ENCODE results near the gene GADD45B.

GADD45B gene

DNA sequence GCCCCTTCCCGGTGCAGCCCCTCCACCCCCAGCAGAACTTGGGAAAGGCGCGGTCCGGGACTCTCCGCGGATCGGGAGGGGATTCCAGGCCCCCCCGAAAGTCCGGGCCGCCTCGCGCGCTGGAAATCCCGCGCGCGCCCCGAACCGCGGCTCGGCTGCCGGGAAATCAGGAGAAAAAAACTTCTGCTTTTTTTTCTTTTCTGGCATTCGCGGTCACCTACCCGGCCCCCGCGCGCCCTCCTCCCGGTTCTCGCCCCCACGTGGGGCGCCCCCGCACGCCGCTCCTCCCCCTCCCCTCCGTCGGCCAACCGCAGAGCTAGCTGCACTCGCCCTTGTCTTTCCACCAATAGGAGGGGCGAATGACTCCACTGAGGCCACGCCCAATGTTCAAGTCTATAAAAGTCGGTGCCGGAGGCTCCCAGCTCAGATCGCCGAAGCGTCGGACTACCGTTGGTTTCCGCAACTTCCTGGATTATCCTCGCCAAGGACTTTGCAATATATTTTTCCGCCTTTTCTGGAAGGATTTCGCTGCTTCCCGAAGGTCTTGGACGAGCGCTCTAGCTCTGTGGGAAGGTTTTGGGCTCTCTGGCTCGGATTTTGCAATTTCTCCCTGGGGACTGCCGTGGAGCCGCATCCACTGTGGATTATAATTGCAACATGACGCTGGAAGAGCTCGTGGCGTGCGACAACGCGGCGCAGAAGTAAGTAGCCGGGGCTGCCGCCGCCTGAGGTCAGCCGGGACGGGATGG lies at the start of gene GADD45B:
Gene GADD45B, plus strand, starts transcription at position 426 of the 749 bp plus-strand sequence. Its CDS starts 232 bp downstream, at position 658.
- DNase-seq, result peak; percentile 98

DNA sequence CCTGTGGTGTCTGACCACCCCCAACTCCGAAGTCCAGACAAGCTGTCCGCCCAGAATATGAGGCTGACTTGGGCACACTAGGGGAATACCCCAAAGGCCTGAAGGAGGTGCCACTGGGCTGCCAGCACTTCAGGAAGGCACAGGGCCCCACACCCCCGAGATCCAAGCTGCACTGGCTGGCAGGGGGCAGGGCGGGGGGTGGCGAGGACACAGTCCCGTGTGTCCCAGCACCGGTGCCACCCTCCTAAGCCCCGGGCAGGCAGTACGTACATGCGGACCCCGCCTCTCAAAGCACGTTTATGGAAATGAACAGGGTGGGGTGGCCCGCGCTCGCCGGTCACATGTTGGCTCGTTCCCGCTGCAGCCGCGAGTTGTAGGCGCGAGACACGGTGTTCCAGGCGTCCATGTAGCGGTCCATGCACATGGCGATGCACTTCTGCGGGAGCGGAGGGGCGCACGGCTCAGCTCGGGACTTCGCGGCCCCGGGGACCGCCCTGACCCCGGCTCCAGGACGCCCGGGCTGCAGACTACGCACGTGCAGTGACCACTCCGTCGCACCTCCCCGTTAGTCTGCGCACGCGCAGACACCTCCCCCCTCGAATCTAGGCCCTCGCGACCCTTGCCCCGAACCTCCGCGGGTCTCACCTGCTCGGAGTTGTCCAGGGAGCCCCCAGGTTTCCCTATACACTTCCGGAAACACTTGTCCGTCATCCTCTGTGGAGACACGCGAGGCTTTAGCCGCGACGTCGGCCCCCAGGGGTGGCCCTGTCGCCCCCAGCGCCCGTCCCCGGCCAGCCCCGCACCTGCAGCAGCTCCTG lies 49.1 kb upstream of the GADD45B start:
- peak; percentile 68 for DNase-seq

DNA sequence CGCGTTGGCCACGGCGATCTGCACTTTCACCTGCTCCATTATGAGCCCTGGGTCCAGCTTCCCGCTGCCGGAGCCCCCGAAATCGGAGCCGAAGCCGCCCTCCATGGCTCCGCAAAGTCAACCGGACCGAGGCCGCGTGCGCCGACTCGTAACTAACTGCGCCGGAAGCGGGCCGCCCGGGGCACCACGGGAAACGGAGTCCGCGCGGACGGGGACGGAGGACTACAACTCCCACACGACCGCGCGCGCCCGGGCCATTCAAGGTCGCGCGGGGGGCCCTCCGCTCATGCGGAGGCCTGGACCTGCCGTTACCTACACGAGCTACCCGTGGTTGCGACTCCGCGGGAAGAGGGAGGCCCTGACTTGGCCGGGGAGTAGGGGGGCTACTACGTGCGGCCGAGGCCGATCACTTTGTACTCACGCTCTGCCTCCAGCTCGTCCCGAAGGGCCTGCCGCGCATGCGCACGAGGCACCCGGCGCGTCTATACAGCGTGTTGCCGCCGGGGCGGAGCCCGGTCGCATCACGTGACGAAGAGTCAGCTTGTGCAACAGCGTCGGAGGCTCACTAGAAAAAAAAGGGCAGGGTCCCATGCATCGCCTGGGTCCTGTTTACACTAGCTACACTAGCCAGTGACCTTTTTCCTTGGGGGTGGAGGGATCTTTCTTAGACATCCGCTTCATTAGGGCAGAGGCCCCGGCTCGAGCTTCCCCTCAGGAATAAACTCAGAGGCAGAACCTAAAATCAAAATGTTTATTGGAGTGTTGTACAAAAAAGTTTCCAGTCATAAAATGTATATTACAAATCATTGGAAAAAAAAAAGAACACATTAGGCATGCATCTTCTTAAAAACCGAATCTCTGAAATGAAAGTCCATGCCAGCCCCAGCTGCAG lies 48.3 kb upstream of the GADD45B start, which contains the start of gene TIMM13:
Gene TIMM13, minus strand, starts transcription at position 158 of the 892 bp plus-strand sequence. Its CDS starts 53 bp downstream, at position 105.
- peak; percentile 97 for DNase-seq

DNA sequence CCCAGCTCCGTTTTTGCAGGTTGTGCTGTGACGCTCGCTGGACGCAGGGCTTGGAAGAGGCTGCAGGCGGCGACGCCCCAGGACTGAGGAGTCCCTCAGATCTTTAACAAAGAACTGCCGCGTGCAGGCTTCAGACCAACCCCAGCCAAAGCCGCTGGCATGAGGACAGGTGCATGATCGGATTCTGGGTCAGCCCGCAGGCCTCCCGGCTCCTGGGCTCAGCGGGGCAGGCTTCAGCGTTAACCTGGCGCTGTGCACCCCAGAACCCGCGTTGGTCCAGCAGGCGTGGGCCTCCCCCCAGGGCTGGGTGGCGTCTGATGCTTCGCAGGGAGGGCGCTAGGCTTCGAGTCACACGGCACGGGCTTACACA lies 47.6 kb upstream of the GADD45B start:
- DNase-seq, result no peak

- DNase-seq, result no peak
Measured at GRCh38 chr19:2428756-2429711, 46.9 kb upstream of the GADD45B start.

- DNase-seq, result no peak
Measured at GRCh38 chr19:2429917-2430535, 45.9 kb upstream of the GADD45B start.

DNA sequence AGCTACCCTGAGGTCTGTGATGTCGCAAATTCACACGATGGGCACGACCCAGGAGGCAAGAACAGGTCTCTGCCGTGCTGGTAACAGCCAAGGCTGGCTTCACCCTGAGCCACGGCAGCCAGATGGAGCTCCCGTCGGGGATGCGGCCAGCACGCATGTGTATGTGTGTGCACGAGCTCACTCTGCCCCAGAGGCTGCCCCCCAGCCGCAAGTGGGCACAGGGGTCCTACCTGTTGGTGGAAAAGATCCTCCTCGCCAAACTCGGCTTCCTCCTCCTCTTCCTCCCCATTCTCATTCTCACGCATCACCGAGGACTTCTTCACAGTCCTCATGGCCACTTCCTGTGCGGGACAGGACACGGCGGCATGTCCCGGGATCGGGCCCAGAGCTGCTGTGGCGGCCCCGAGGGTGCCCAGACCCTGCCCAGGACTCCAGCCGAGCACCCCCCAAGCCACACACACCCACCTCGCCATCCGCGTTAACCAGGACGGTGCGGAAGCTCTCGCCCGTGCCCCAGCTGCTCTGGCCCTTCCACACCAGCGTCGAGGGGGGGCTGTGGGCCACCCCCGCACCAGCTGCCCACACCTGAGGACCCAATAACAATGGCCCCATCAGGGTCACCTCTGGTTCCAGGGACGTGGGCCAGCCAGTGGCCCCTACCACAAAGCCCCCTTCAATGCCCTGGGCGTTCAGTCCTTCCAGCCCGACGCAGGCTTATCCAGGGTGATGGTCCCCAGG lies 44.4 kb upstream of the GADD45B start:
- DNase-seq, result no peak

DNA sequence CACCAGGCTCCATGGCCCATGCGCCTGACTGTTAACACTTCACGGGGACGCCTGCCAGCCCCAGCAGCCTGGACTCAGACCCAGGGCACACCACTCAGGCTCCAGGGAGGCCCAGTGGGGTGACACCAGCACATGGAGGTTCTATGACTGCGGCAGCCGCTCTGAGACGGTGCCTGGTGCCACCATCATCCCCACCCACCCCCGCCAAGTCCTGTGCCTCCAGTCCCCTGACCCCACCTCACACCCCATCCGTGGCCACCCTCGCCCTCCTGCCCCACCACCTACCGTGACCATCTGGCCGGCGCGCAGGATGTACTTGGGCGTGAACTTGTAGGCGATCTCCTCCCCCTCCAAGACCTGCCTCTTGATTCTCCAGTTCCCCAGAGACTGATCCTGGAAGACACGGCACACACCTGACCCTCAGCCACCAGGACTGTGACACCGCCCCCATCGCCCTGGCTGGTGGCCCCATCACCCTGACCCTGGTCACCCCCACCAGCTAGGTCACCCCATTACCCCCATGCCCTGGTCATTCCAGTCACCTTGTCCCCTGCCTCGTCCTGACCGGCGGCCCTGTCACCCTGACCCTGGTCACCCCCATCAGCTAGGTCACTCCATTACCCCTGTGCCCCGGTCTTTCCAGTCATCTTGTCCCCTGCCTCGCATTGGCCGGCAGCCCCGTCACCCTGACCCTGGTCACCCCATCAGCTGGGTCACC lies 43.6 kb upstream of the GADD45B start:
- DNase-seq, result no peak

- DNase-seq, result no peak
Measured at GRCh38 chr19:2433854-2434253, 42.1 kb upstream of the GADD45B start.

DNA sequence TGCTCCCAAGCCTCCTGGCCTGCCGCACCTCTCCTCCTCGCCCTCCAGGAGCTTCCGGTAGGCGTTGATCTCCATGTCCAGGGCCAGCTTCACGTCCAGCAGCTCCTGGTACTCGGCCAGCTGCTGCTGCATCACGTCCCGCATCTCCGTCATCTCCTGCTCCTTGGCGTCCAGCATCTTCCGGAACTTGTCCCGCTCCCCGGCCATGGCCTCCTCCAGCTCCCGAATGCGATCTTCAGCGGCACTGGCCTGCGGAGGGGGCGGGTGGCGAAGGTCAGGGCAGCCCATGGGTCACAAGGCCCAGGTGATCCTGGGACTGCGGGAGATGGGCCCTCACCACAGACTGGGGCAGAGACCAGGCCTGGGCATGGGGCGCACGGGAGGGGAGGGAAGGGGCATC lies 41.7 kb upstream of the GADD45B start:
- no peak for DNase-seq

DNA sequence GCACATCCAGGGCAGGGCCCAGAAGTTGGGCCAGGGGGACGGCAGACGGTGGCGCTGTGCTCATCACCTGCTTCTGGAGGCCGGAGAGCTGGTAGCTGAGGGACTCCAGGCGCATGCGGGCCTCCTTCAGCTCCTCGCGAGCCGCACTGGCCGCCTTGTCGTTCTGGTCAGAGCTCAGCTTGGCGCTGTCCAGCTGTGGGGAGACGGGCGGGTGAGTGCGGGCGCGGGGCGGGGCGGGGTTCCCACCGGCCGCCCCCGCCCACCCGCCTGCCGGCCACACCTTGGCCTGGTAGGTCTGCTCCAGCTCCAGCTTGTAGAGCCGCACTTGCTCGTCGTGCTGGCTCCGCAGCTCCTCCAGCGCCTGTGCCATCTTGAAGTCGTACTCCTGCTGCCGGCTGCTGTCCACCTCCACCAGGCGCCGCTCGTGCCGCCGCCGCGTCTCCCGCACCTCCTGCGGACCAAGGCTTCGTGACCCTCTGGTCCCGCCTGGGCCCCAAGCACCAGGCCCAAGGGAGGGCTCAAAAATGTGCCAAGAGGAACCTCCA lies 41.1 kb upstream of the GADD45B start:
- no peak for DNase-seq

DNA sequence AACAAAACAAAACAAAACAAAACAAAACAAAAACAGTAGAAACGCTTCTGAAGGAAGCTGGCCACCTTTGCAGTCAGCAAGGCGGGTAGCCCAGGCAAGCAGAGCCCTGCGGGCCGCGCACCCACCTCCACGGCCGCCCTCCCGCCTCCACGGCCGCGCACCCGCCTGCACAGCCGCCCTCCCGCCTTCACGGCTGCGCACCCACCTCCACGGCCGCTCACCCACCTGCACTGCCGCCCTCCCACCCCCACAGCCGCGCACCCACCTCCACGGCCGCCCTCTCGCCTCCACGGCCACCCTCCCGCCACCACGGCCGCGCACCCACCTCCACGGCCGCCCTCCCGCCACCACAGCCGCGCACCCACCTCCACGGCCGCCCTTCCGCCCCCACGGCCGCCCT lies 39.5 kb upstream of the GADD45B start:
- no peak for DNase-seq

DNA sequence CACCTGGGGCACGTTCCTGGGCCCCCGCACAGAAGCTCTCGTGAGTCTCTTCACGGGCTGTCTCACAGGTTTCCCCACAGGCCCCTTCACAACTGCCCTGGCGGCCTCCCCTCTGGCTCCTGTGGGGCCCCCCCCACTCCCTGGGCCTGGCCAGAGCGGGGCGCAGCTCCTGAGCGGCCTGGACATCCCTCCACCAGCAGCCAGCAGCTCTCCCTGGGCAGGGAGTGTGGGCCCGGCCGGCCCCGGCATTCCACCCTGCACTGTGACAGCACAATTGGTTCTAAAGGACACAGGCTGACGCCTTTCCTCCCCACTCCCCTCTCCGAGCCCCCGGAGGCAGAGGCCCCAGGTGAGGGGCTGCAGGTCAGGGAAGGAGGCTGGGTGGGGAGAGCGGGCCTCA lies 39.0 kb upstream of the GADD45B start:
- DNase-seq, result no peak

DNA sequence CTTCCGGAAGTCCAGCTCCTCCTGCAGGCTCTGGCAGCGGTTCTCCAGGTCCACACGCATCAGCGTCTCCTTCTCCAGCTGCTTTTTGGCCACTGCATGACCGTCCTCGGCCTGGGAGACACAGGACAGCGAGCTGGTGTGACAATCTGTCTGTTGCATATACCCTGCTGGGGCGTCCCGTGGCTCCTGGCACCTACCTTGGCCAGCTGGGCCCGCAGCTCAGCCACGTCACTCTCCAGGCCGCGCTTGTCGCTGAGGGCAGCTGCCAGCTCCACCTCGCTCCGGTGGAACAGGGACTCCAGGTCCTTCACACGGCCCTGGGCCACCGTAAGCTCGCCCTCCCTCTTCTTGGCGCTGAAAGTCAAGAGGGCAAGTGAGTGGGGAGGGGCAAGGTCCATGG lies 37.7 kb upstream of the GADD45B start:
- no peak for DNase-seq

GRCh38 chr19:2440515-2440914 lies 35.4 kb upstream of the GADD45B start:
- no peak for DNase-seq

GRCh38 chr19:2441096-2441752 lies 34.7 kb upstream of the GADD45B start:
- no peak for DNase-seq

GRCh38 chr19:2443116-2443784 lies 32.7 kb upstream of the GADD45B start:
- DNase-seq, result no peak

GRCh38 chr19:2443785-2444182 lies 32.1 kb upstream of the GADD45B start:
- DNase-seq, result no peak
